Measurements from ENCODE around the gene CRELD1. TPM values are rescaled to one million over a fixed set of nuclear protein-coding genes. Genes with fewer than 3 reads are reported as not detected.

The CRELD1 gene
- total and polyA plus RNA-seq, 2 of the 4 experiments (the other 2 are of a cell fraction): 8.6 to 25.7 TPM

- H3K23ac ChIP-seq (ENCODE audit: low read depth, low read length): no peak overlapping the region
- in situ Hi-C loops (cut with MboI; ENCODE audit: low sequenced_read_pairs) (no loop called here), intact Hi-C loops (cut with micrococcal nuclease) (no loop called here), dilution Hi-C loops (cut with HindIII; ENCODE audit: low sequenced_read_pairs, unreplicated experiment) (no loop called here)
- peak overlapping the region; percentile 50 for H2AK9ac ChIP-seq (replicated peaks; ENCODE audit: low read depth, low read length, poor library complexity)
- H3K4ac ChIP-seq (ENCODE audit: low read depth, low read length): no peak overlapping the region
- H4K5ac ChIP-seq (ENCODE audit: low read depth, low read length): no peak overlapping the region
- no peaks in the 10 kb centered on the region for H3K27me3 ChIP-seq (ENCODE audit: control insufficient read depth, insufficient read depth, low read length)
- H3K9ac ChIP-seq (ENCODE audit: low read depth, low read length): no peak overlapping the region
- H3K4me3 ChIP-seq (ENCODE audit: insufficient read depth, low read depth, low read length): no peak overlapping the region
- H3K9me3 ChIP-seq (ENCODE audit: control insufficient read depth, insufficient read depth, low read length): no peaks in the 10 kb centered on the region
- no TSS peak for BruUV-seq (replicated peaks)
- no peak overlapping the region for H4K91ac ChIP-seq (ENCODE audit: insufficient read depth, low read depth, low read length)
- no peak overlapping the region for H2BK5ac ChIP-seq (ENCODE audit: low read depth, low read length, poor library complexity, severe bottlenecking)
- no peaks in the 10 kb centered on the region for H4K20me1 ChIP-seq (ENCODE audit: insufficient read depth, low read length)
- no peaks in the 10 kb centered on the region for H3K36me3 ChIP-seq (ENCODE audit: control insufficient read depth, insufficient read depth, low read length)
- no peak overlapping the region for H2BK120ac ChIP-seq (ENCODE audit: low read depth, low read length)
- no peak overlapping the region for H3K56ac ChIP-seq (ENCODE audit: extremely low read depth, insufficient read depth, low read length)
- ChIA-PET CTCF (no interaction called here), POLR2A (ENCODE audit: unreplicated experiment) (no interaction called here)
- no peak overlapping the region for H3K4me2 ChIP-seq (ENCODE audit: low read depth, low read length)
- no peak for TF ChIP-seq USF2 (IDR thresholded peaks at IDR 0.05; ENCODE audit: low read depth, low read length)
- no peak for TF ChIP-seq MXI1 (IDR thresholded peaks at IDR 0.05; ENCODE audit: borderline replicate concordance, low read depth, low read length)
- no peak for TF ChIP-seq CEBPB (IDR thresholded peaks at IDR 0.05; ENCODE audit: low read depth, low read length)
- no peak for TF ChIP-seq RCOR1 (IDR thresholded peaks at IDR 0.05; ENCODE audit: insufficient replicate concordance, low read length)
- no peak for TF ChIP-seq CTCF (conservative IDR thresholded peaks at IDR 0.05; ENCODE audit: low read depth, low read length)
- TF ChIP-seq FOS (IDR thresholded peaks at IDR 0.05; ENCODE audit: low read depth, low read length): no peak
- TF ChIP-seq NFE2L2 (IDR thresholded peaks at IDR 0.05; ENCODE audit: low read depth, low read length): no peak
- no peak for TF ChIP-seq ELK1 (IDR thresholded peaks at IDR 0.05; ENCODE audit: borderline replicate concordance, low read depth, low read length)
- TF ChIP-seq POLR2A (IDR thresholded peaks at IDR 0.05; ENCODE audit: low read depth, low read length): no peak
- no peak for TF ChIP-seq BHLHE40 (IDR thresholded peaks at IDR 0.05; ENCODE audit: low read depth, low read length)
- TF ChIP-seq SMC3 (IDR thresholded peaks at IDR 0.05; ENCODE audit: low read depth, low read length): no peak
- TF ChIP-seq RFX5 (IDR thresholded peaks at IDR 0.05; ENCODE audit: low read depth, low read length): no peak
- no peak overlapping the region for H2AK5ac ChIP-seq (ENCODE audit: low read depth, low read length)
- H2AFZ ChIP-seq (replicated peaks; ENCODE audit: low read length, poor library complexity): no peak overlapping the region
- no peak overlapping the region for H3K27ac ChIP-seq (ENCODE audit: insufficient read depth, low read length)
- no peak for DNase-seq
- H3K14ac ChIP-seq (replicated peaks; ENCODE audit: low read depth, low read length): no peak overlapping the region
- ATAC-seq (ENCODE audit: low read depth): no peak
- no peak overlapping the region for H2BK15ac ChIP-seq (ENCODE audit: low read depth, low read length)
- WGBS, 2 experiments (ENCODE audit: extremely low coverage in 2 of 2, insufficient read length in 1 of 2): no CpG with 5 or more reads among the region's 5 CpGs
- H4K8ac ChIP-seq (ENCODE audit: low read depth in 2 of 2, low read length in 2 of 2): no peak overlapping the region
- H3K18ac ChIP-seq (ENCODE audit: low read depth, low read length): no peak overlapping the region
- no peak overlapping the region for H2BK20ac ChIP-seq (ENCODE audit: low read depth, low read length)
- H3K79me1 ChIP-seq (ENCODE audit: low read depth in 1 of 2, low read length in 2 of 2): peaks cover 0 to 14% of the 10 kb centered on the region in 2 experiments; a peak in 2 of 4 replicates
- H3K9me1 ChIP-seq (ENCODE audit: insufficient read depth, low read length): peaks cover 19% of the 10 kb centered on the region
- H3K4me1 ChIP-seq (ENCODE audit: control insufficient read depth, insufficient read depth, low read length): peaks cover 11% of the 10 kb centered on the region
Observed at GRCh38 chr3:9906480-9906879, 27.2 kb upstream of the CRELD1 start.

Measured in IMR-90 (cell line).